HG03378 (cell line): Measurements from ENCODE around the gene ITGB3.
"Not testable (repeated sequence)": the region's sequence is repeated elsewhere in the genome, so short reads cannot be mapped to it uniquely, and the experiment has no call there.

Experiments used
- ATAC-seq: cut with Tn5 transposase; IDR thresholded peaks from one replicate; pipeline ENCODE4 v1.9.1; 2021; ENCODE audit warnings: mild to moderate bottlenecking, moderate library complexity; ENCODE audit not compliant: unreplicated experiment

The ITGB3 gene

GRCh38 chr17:47243737-47244598 is 9.7 kb upstream of the ITGB3 start:
- no peak for ATAC-seq

- no peak for ATAC-seq
Observed at GRCh38 chr17:47244697-47245096, 8.9 kb upstream of the ITGB3 start.

- ATAC-seq = no peak
Observed at GRCh38 chr17:47246120-47246519, 7.5 kb upstream of the ITGB3 start.

GRCh38 chr17:47250855-47251254 is 2.8 kb upstream of the ITGB3 start:
- ATAC-seq = no peak

GRCh38 chr17:47251421-47251940 is 2.1 kb upstream of the ITGB3 start:
- ATAC-seq = no peak

GRCh38 chr17:47252209-47252608 is 1.4 kb upstream of the ITGB3 start:
- no peak for ATAC-seq

- no peak for ATAC-seq
Observed at GRCh38 chr17:47252766-47253512, 688 bp upstream of the ITGB3 start.

GRCh38 chr17:47254403-47254943 is 846 bp downstream of the ITGB3 start:
- ATAC-seq = no peak

- no peak for ATAC-seq
Observed at GRCh38 chr17:47257651-47258339, 4.2 kb downstream of the ITGB3 start.

GRCh38 chr17:47262586-47262985 is 9.0 kb downstream of the ITGB3 start:
- no peak for ATAC-seq

GRCh38 chr17:47264166-47264565 is 10.5 kb downstream of the ITGB3 start:
- no peak for ATAC-seq

- no peak for ATAC-seq
Observed at GRCh38 chr17:47265983-47266541, 12.4 kb downstream of the ITGB3 start.

GRCh38 chr17:47266782-47267181 is 13.2 kb downstream of the ITGB3 start:
- ATAC-seq = no peak

- no peak for ATAC-seq
Observed at GRCh38 chr17:47267354-47267828, 13.8 kb downstream of the ITGB3 start.

GRCh38 chr17:47268964-47269363 is 15.3 kb downstream of the ITGB3 start:
- not testable (repeated sequence) for ATAC-seq

GRCh38 chr17:47269561-47270280 is 16.1 kb downstream of the ITGB3 start:
- not testable (repeated sequence) for ATAC-seq

- ATAC-seq = no peak
Observed at GRCh38 chr17:47270946-47271705, 17.5 kb downstream of the ITGB3 start.

- ATAC-seq = no peak
Observed at GRCh38 chr17:47272491-47272890, 18.9 kb downstream of the ITGB3 start.

GRCh38 chr17:47273245-47273644 is 19.6 kb downstream of the ITGB3 start:
- no peak for ATAC-seq
